HL-60 (cell line): Measurements from ENCODE around the gene IFT43.

Source experiments
- DNase-seq, 2 experiments: peaks; one replicate each; pipeline ENCODE4 v3.0.0-alpha.2; 2010 to 2020; ENCODE audit warnings: low read depth in 1 of 2, low spot score in 1 of 2
- H3K27ac ChIP-seq: fragments of 250-450 bp; sonication (Bioruptor Pico); replicated peaks from 2 replicates; pipeline ENCODE4 v1.5.1; 2020; ENCODE audit warnings: mild to moderate bottlenecking, moderate library complexity
- H3K27me3 ChIP-seq: fragments of 250-450 bp; sonication (Bioruptor Pico); 2 replicates; pipeline ENCODE4 v1.5.1; 2021; ENCODE audit warnings: mild to moderate bottlenecking, moderate library complexity; ENCODE audit not compliant: insufficient read depth, poor library complexity, severe bottlenecking
- H3K4me3 ChIP-seq: replicated peaks from 2 replicates; pipeline ENCODE4 v1.5.1; 2011; ENCODE audit warnings: mild to moderate bottlenecking, control low read depth, low read length; ENCODE audit not compliant: insufficient read depth
- CTCF ChIP-seq: IDR thresholded peaks from one replicate; pipeline ENCODE4 v1.5.1; 2011; ENCODE audit warnings: low read length, control low read depth, inconsistent platforms; ENCODE audit not compliant: insufficient read depth
- GABPA ChIP-seq: IDR thresholded peaks from 2 replicates; pipeline ENCODE4 v1.6.1; 2012; ENCODE audit warnings: low read depth
- POLR2AphosphoS5 ChIP-seq: IDR thresholded peaks from 2 replicates; pipeline ENCODE4 v1.6.1; 2012; ENCODE audit warnings: low read depth
- REST ChIP-seq: IDR thresholded peaks from 2 replicates; pipeline ENCODE4 v1.6.1; 2012; ENCODE audit warnings: low read depth; ENCODE audit not compliant: insufficient replicate concordance
- SPI1 ChIP-seq: IDR thresholded peaks from 2 replicates; pipeline ENCODE4 v1.6.1; 2012; ENCODE audit warnings: low read depth, mild to moderate bottlenecking, borderline replicate concordance

The IFT43 gene

GRCh38 chr14:76022991-76023390 lies 37.4 kb downstream of the IFT43 start:
- TF ChIP-seq CTCF (no peak), GABPA (no peak), POLR2AphosphoS5 (no peak), REST (no peak), SPI1 (no peak)
- Histone ChIP-seq H3K4me3 (no peak overlapping the region), H3K27me3 (no peaks in the 10 kb centered on the region), H3K27ac (no peak overlapping the region)
- DNase-seq, result no peak

- Histone ChIP-seq H3K27me3 (no peaks in the 10 kb centered on the region), H3K4me3 (no peak overlapping the region), H3K27ac (no peak overlapping the region)
- TF ChIP-seq GABPA, result no peak
- TF ChIP-seq REST, result no peak
- TF ChIP-seq SPI1, result no peak
- DNase-seq, result no peak
These were observed 38.2 kb downstream of the IFT43 start for GRCh38 chr14:76023757-76024156.

GRCh38 chr14:76024211-76024907 lies 38.8 kb downstream of the IFT43 start:
- no peaks in the 10 kb centered on the region for H3K27me3 ChIP-seq
- no peak for TF ChIP-seq SPI1
- TF ChIP-seq GABPA, result no peak
- TF ChIP-seq REST, result no peak
- TF ChIP-seq CTCF, result no peak
- TF ChIP-seq POLR2AphosphoS5, result no peak
- no peak overlapping the region for H3K4me3 ChIP-seq
- no peak for DNase-seq
- H3K27ac ChIP-seq, result no peak overlapping the region
